ENCODE data around the gene ARID1B. TPM values are rescaled to one million over a fixed set of nuclear protein-coding genes. Genes with fewer than 3 reads are reported as not detected.
A peak's percentile ranks its signal among the peaks of the same experiment; 100 is the strongest.

The ARID1B gene
- total and polyA plus RNA-seq, 2 experiments from 2014 or later = 41.9 to 72.7 TPM

GRCh38 chr6:156984178-156984738 lies 207.1 kb downstream of the ARID1B start:
- TF ChIP-seq CTCF (IDR thresholded peaks at IDR 0.05; ENCODE audit: low read depth, low read length) = no peak
- Histone ChIP-seq H3K27ac (no peak overlapping the region), H3K4me1 (ENCODE audit: low read depth) (peaks cover 8% of the 10 kb centered on the region), H3K36me3 (no peaks in the 10 kb centered on the region), H3K4me3 (no peak overlapping the region), H3K9me3 (ENCODE audit: low read depth) (no peaks in the 10 kb centered on the region), H3K27me3 (no peaks in the 10 kb centered on the region)
- no peak for DNase-seq (ENCODE audit: low read depth in 1 of 2, low spot score in 1 of 2)

- Histone ChIP-seq H3K27ac (no peak overlapping the region), H3K4me3 (no peak overlapping the region), H3K27me3 (no peaks in the 10 kb centered on the region), H3K36me3 (no peaks in the 10 kb centered on the region), H3K9me3 (ENCODE audit: low read depth) (no peaks in the 10 kb centered on the region), H3K4me1 (ENCODE audit: low read depth) (peaks cover 8% of the 10 kb centered on the region)
- DNase-seq (ENCODE audit: low read depth in 1 of 2, low spot score in 1 of 2) = no peak
- no peak for TF ChIP-seq CTCF (IDR thresholded peaks at IDR 0.05; ENCODE audit: low read depth, low read length)
These were observed 208.1 kb downstream of the ARID1B start for GRCh38 chr6:156985309-156985708.

- Histone ChIP-seq H3K27me3 (no peaks in the 10 kb centered on the region), H3K4me3 (no peak overlapping the region), H3K36me3 (no peaks in the 10 kb centered on the region), H3K4me1 (ENCODE audit: low read depth) (peaks cover 19% of the 10 kb centered on the region), H3K27ac (peak overlapping the region; percentile 46), H3K9me3 (ENCODE audit: low read depth) (no peaks in the 10 kb centered on the region)
- DNase-seq (ENCODE audit: low read depth in 1 of 2, low spot score in 1 of 2) = peak; percentile 26 to 34
- TF ChIP-seq CTCF (IDR thresholded peaks at IDR 0.05; ENCODE audit: low read depth, low read length) = no peak
These were observed 211.3 kb downstream of the ARID1B start for GRCh38 chr6:156988276-156989158.

- no peaks in the 10 kb centered on the region for H3K27me3 ChIP-seq
- H3K4me1 ChIP-seq (ENCODE audit: low read depth) = peaks cover 19% of the 10 kb centered on the region
- H3K36me3 ChIP-seq = no peaks in the 10 kb centered on the region
- DNase-seq (ENCODE audit: low read depth in 1 of 2, low spot score in 1 of 2) = peak in 1 of 2 donors; percentile 33
- no peak for TF ChIP-seq CTCF (IDR thresholded peaks at IDR 0.05; ENCODE audit: low read depth, low read length)
- no peak overlapping the region for H3K4me3 ChIP-seq
- no peaks in the 10 kb centered on the region for H3K9me3 ChIP-seq (ENCODE audit: low read depth)
- H3K27ac ChIP-seq = no peak overlapping the region
These were observed 212.1 kb downstream of the ARID1B start for GRCh38 chr6:156989159-156989806.

GRCh38 chr6:156992020-156992804 lies 215.0 kb downstream of the ARID1B start:
- Histone ChIP-seq H3K4me3 (no peak overlapping the region), H3K4me1 (ENCODE audit: low read depth) (peaks cover 19% of the 10 kb centered on the region), H3K36me3 (no peaks in the 10 kb centered on the region), H3K27ac (peak overlapping the region; percentile 69), H3K9me3 (ENCODE audit: low read depth) (no peaks in the 10 kb centered on the region), H3K27me3 (no peaks in the 10 kb centered on the region)
- DNase-seq (ENCODE audit: low read depth in 1 of 2, low spot score in 1 of 2) = peak in 1 of 2 donors; percentile 38
- TF ChIP-seq CTCF (IDR thresholded peaks at IDR 0.05; ENCODE audit: low read depth, low read length) = no peak
